ENCODE results near the gene ACOT11.
"Not testable (repeated sequence)": the region's sequence is repeated elsewhere in the genome, so short reads cannot be mapped to it uniquely, and the experiment has no call there.

Gene ACOT11

GRCh38 chr1:54611621-54612020 lies 63.6 kb downstream of the ACOT11 start:
- no peak for DNase-seq

- no peak for DNase-seq
Observed at GRCh38 chr1:54614024-54614423, 66.0 kb downstream of the ACOT11 start.

DNA sequence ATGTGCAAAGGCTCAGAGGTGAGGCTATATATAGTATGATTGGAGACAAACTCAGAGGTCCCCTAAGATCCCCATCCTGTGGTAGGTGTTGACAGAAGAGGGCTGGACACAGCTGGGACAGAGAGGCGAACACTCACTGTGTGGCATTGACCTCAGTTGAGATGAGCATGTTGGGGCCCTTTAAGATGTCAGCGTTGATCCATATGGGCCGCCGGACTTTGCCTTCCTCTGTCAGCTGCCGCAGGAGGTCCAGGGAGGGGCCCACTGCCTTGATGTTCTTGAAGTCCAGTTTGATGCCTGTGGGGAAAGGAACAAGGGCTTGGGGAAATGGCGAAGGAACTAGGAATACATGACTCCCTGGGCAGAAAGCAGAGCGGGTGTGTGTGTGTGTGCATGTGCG lies 66.5 kb downstream of the ACOT11 start:
- DNase-seq: no peak

DNA sequence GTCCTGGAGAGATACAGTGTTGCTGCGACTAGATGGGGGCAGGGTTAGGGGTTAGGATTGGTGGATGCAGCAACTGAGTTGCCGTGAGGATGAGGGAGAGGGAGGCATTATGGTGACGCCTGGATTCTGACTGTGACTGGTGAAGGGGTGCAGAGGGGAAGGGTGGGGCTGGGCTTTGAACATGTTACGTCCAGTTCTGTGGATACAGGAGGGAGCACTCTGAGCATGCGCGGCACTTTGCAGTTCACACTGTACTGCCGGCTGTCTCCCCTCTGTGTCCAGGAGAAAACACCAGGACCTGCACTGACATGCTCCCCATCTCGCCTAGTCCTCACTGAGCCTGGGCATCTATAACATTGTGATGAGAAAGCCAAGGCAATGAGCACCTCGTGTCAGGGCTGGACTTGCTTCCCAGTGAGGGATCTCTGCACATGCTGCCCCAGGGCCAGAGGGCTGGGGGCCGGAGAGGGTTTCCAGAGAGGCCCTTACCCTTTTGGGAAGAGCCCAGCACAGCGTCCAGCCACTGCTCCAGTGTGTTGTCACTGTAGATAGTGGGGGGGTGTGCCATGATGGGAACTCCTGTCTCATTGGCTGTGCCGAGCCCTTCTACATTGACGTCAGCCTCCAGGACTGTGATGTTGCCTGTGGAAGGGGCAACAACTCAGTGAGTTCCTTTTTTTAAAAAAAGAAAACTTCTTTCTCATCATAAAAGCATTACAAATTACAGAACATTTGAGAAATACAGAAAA lies 67.7 kb downstream of the ACOT11 start:
- no peak for DNase-seq

- no peak for DNase-seq
Observed at GRCh38 chr1:54619749-54620148, 71.7 kb downstream of the ACOT11 start.

- DNase-seq: no peak
Observed at GRCh38 chr1:54623216-54624007, 75.4 kb downstream of the ACOT11 start, which contains the start of gene FAM151A. Gene FAM151A, minus strand, starts transcription at chr1:54623525. Its CDS starts 130 bp downstream, at chr1:54623395.

DNA sequence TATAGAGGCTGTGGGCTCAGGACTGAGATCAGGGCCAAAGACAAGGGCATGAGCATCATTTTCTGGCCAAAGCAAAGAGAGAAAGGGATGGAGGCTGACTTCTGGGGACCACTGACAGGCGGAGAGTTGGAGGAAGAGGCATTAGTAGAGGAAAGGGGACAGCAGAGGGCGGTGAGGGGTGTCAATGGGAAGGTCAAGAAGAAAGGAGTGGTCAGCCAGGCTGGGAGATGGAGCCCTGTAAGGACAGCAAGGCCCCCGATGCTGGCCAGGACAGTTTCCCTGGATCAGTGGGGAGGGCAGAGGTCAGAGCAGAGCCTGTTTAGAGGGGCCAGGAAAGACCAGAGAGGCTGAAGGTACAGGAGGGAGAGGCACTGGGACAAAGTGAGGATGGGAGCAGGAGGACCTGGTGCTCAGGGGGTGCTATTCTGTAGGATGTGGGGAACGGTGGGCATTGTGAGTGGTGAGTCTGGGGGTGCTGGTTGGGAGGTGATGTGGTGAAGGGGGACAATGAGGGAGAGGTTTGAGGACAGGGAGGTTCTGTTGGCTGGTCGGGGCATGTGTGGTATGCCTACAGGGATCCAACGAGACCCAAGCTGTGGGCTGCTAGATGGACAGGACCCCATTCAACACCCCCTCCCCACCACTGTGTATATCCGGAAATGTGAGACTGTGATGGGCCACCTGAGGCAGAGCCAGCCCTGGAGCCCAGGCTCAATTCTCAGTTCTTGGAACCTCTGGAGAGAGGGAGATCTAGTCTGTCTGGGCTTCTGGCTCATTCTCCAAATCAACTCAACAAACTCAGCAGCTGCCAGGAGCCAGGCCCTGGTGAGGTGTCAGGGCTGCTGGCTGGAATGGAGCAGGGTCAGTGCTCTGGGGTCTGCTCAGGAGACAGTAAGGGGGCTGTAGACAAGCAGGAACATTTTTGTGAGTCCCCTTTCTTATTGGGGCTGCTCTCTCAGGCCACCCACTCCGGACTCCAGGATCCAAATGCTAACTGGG lies 76.7 kb downstream of the ACOT11 start:
- DNase-seq: no peak

- no peak for DNase-seq
Observed at GRCh38 chr1:54627196-54627595, 79.2 kb downstream of the ACOT11 start.

GRCh38 chr1:54635804-54636203 lies 87.8 kb downstream of the ACOT11 start:
- not testable (repeated sequence) for DNase-seq

DNA sequence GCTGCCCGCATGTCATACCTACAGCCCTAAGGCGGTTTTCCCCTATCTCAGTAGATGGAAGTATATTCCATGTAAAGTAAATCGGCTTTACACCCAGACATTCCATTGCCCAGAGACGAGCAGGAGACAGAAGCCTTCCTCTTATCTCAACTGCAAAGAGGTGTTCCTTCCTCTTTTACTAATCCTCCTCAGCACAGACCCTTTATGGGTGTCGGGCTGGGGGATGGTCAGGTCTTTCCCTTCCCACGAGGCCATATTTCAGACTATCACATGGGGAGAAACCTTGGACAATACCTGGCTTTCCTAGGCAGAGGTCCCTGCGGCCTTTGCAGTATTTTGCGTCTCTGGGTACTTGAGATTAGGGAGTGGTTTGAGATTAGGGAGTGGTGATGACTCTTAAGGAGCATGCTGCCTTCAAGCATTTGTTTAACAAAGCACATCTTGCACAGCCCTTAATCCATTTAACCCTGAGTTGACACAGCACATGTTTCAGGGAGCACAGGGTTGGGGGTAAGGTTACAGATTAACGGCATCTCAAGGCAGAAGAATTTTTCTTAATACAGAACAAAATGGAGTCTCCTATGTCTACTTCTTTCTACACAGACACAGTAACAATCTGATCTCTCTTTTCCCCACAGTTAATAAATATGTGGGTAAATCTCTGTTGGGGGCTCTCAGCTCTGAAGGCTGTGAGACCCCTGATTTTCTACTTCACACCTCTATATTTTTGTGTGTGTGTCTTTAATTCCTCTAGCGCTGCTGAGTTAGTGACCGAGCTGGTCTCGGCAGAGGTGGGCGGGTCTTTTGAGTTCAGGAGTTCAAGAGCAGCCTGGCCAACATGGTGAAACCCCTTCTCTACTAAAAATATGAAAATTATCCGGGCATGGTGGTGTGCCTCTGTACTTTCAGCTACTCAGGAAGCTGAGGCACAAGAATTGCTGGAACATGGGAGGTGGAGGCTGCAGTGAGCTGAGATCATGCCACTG lies 88.7 kb downstream of the ACOT11 start:
- DNase-seq: not testable (repeated sequence)

GRCh38 chr1:54640361-54640760 lies 92.3 kb downstream of the ACOT11 start:
- no peak for DNase-seq

- no peak for DNase-seq
Observed at GRCh38 chr1:54640863-54641836, 93.1 kb downstream of the ACOT11 start, which contains the start of gene MROH7. Gene MROH7, plus strand, starts transcription at chr1:54641786. Its CDS starts 11,141 bp downstream, at chr1:54652927.

DNA sequence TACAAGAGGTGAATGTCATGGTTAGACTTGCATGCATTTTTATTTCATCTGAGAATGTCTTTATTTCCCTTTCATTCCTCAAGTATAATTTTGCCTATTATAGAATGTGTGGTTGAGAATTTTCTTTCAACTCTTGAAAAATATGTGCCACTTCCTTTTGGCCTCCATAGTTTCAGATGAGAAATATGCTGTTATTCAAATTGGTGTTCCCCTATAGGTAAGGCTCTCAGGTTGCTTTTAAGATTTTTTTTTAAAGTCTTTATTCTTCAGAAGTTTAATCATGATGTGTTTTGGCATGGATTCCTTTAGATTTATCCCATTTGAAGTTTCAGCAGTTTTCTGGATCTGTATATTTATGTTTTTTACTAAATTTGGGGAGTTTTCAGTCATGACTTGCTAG lies 95.7 kb downstream of the ACOT11 start:
- DNase-seq: no peak

- DNase-seq: no peak
Observed at GRCh38 chr1:54645806-54646676, 98.0 kb downstream of the ACOT11 start.

DNA sequence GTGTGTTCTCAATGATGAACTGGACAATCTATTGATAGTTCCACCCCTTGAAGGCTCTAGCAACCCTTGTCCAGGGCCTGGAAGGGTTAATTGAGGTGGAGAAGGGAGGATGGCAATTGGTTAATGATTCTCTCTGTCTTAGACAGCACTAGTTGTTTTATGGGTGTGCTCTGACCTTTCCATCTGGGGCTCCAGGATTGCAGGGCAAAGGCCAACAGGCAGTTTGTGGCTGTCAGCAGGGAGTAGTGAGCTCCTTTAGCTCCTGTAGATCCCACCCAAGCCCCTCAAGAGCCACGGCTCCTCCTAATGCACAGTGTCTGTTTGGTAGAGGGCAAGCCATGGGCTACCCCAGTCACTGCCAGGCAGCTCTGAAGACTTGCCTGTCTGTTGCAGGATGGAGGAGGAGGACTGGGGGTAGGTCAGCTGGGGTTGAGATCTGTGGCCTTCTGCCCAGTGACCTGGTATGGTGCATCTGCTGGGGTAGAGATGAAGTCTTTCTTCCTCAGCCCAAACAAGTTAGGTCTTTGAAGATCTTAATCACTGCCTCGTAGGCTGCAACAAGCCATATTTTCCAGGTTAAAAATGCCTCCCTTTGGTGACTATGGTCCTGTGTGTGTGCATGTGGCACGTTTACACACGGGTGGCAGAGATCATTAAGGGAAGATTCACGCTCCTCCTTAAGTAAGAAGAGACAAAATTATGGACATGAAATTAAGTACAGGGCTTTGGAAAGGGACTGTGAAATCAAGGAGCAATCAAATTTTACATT lies 101.3 kb downstream of the ACOT11 start:
- DNase-seq: no peak

DNA sequence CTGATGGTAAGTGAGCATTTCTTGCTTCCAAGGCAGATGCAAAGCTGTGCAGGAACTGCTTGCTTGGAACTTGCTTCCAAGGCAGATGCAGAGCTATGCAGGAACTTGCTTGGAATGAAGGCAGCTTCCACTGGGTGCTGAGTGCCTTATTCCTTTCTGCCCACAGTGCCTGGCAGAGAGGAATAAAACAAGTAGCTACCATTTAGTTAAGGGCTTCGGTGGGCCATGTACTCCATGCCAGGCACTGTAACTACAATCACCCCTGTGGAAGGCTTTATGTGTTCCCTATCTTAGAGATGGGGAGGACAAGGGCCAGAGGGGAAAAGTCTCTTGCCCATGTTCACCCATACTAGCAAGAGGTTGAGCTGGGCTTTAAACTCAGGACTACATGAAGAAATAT lies 101.9 kb downstream of the ACOT11 start:
- DNase-seq: no peak

GRCh38 chr1:54650417-54650816 lies 102.4 kb downstream of the ACOT11 start:
- DNase-seq: no peak

GRCh38 chr1:54651608-54652007 lies 103.6 kb downstream of the ACOT11 start:
- no peak for DNase-seq
